ENCODE data around the gene PLBD2. TPM values are rescaled to one million over a fixed set of nuclear protein-coding genes. Genes with fewer than 3 reads are reported as not detected.

PLBD2 gene
- total RNA-seq, 1 donor from 2014 or later, result 6.8 TPM

- no peak for TF ChIP-seq CTCF (IDR thresholded peaks at IDR 0.05; ENCODE audit: insufficient read depth, low read length, severe bottlenecking)
These were observed 70.1 kb downstream of the PLBD2 start for GRCh38 chr12:113428482-113428881.

GRCh38 chr12:113432986-113433385 is 74.6 kb downstream of the PLBD2 start:
- H3K36me3 ChIP-seq (ENCODE audit: control insufficient read depth, insufficient read depth, low read length), result no peaks in the 10 kb centered on the region
- FAIRE-seq, result no peak
- TF ChIP-seq CTCF (IDR thresholded peaks at IDR 0.05; ENCODE audit: insufficient read depth, low read length, severe bottlenecking), result no peak

More at GRCh38 chr12:113428482-113428881, 70.1 kb downstream of the PLBD2 start:
- Histone ChIP-seq H3K36me3 (ENCODE audit: control insufficient read depth, insufficient read depth, low read length) (no peaks in the 10 kb centered on the region), H3K4me3 (ENCODE audit: low read depth, low read length) (no peak overlapping the region), H3K27me3 (ENCODE audit: control insufficient read depth, insufficient read depth, low read length) (no peaks in the 10 kb centered on the region)
- no peak for DNase-seq (ENCODE audit: low read depth)
- no peak for FAIRE-seq

GRCh38 chr12:113435367-113435766 is 77.0 kb downstream of the PLBD2 start:
- no peak for FAIRE-seq
- no peak overlapping the region for H3K4me3 ChIP-seq (ENCODE audit: low read depth, low read length)

More at GRCh38 chr12:113432986-113433385, 74.6 kb downstream of the PLBD2 start:
- DNase-seq (ENCODE audit: low read depth), result no peak
- H3K27me3 ChIP-seq (ENCODE audit: control insufficient read depth, insufficient read depth, low read length), result no peaks in the 10 kb centered on the region
- H3K4me3 ChIP-seq (ENCODE audit: low read depth, low read length), result no peak overlapping the region

DNA sequence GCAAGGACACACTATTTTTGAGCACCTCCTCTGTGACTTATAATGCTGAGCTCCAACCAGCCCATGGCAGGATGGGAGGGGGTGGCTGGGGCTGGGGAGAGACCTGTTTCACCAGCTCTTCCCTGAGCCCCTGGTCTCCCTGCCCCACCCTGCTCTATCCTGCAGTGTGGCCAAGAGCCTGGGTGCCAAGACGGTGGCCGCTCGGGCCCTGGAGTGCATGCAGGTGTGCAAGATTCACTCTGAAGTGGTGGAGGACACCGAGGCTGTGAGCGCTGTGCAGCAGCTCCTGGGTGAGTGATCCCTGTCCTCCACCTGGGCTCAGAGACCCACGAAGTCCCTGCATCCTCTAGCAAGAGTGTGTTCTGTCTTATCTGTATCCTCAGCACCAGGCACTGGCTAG is 78.2 kb downstream of the PLBD2 start:
- Histone ChIP-seq H3K27me3 (ENCODE audit: control insufficient read depth, insufficient read depth, low read length) (peaks cover 2% of the 10 kb centered on the region), H3K36me3 (ENCODE audit: control insufficient read depth, insufficient read depth, low read length) (no peaks in the 10 kb centered on the region), H3K4me3 (ENCODE audit: low read depth, low read length) (no peak overlapping the region)
- no peak for DNase-seq (ENCODE audit: low read depth)
- FAIRE-seq, result no peak
- no peak for TF ChIP-seq CTCF (IDR thresholded peaks at IDR 0.05; ENCODE audit: insufficient read depth, low read length, severe bottlenecking)

More at GRCh38 chr12:113435367-113435766, 77.0 kb downstream of the PLBD2 start:
- H3K36me3 ChIP-seq (ENCODE audit: control insufficient read depth, insufficient read depth, low read length), result no peaks in the 10 kb centered on the region
- H3K27me3 ChIP-seq (ENCODE audit: control insufficient read depth, insufficient read depth, low read length), result no peaks in the 10 kb centered on the region
- TF ChIP-seq CTCF (IDR thresholded peaks at IDR 0.05; ENCODE audit: insufficient read depth, low read length, severe bottlenecking), result no peak
- no peak for DNase-seq (ENCODE audit: low read depth)

GRCh38 chr12:113436993-113437728 is 78.8 kb downstream of the PLBD2 start:
- TF ChIP-seq CTCF (IDR thresholded peaks at IDR 0.05; ENCODE audit: insufficient read depth, low read length, severe bottlenecking), result no peak
- DNase-seq (ENCODE audit: low read depth) (no peak), FAIRE-seq (peak; percentile 80)
- Histone ChIP-seq H3K27me3 (ENCODE audit: control insufficient read depth, insufficient read depth, low read length) (peaks cover 5% of the 10 kb centered on the region), H3K4me3 (ENCODE audit: low read depth, low read length) (no peak overlapping the region), H3K36me3 (ENCODE audit: control insufficient read depth, insufficient read depth, low read length) (no peaks in the 10 kb centered on the region)

DNA sequence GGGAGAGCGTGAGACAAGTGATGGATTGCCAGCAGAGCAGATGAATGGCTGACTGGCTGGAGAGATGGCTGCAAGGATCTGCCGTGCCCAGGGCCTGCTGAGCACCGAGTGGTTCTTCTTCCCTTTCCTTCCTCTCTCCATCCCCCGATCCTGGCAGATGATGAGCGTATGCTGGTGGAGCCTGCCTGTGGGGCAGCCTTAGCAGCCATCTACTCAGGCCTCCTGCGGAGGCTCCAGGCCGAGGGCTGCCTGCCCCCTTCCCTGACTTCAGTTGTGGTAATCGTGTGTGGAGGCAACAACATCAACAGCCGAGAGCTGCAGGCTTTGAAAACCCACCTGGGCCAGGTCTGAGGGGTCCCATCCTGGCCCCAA is 79.3 kb downstream of the PLBD2 start:
- Histone ChIP-seq H3K4me3 (ENCODE audit: low read depth, low read length) (no peak overlapping the region), H3K27me3 (ENCODE audit: control insufficient read depth, insufficient read depth, low read length) (peaks cover 5% of the 10 kb centered on the region), H3K36me3 (ENCODE audit: control insufficient read depth, insufficient read depth, low read length) (no peaks in the 10 kb centered on the region)
- FAIRE-seq (no peak), DNase-seq (ENCODE audit: low read depth) (no peak)
- no peak for TF ChIP-seq CTCF (IDR thresholded peaks at IDR 0.05; ENCODE audit: insufficient read depth, low read length, severe bottlenecking)

Data from bronchial epithelial cell (primary cell).